Ureter (tissue), 1 donor: Measurements from ENCODE around the gene CUL2. TPM values are rescaled to one million over a fixed set of nuclear protein-coding genes. Genes with fewer than 3 reads are reported as not detected.
"Not testable (repeated sequence)": the region's sequence is repeated elsewhere in the genome, so short reads cannot be mapped to it uniquely, and the experiment has no call there.

Experiments used
- DNase-seq: peaks from one replicate; pipeline ENCODE4 v3.0.0-alpha.2; 2020; ENCODE audit warnings: low spot score
- total RNA-seq: library from RNA; stranded (reverse); gene quantifications from one replicate; pipeline ENCODE4 v1.2.4, GENCODE V29; 2023
- donor health status: DM: yes; HTN: yes; CAD: no.

Gene CUL2
- 35.8 TPM for total RNA-seq

- DNase-seq = peak; percentile 94
Measured at GRCh38 chr10:35090162-35090954, at the start of gene CUL2. CUL2 (minus strand) TSS chr10:35090341; CDS start chr10:35071317, 19,024 bp downstream.

GRCh38 chr10:35136263-35136815 is 46.2 kb upstream of the CUL2 start:
- DNase-seq = no peak

- DNase-seq = no peak
Measured at GRCh38 chr10:35135861-35136260, 45.7 kb upstream of the CUL2 start.

GRCh38 chr10:35133586-35133985 is 43.4 kb upstream of the CUL2 start:
- no peak for DNase-seq

GRCh38 chr10:35132727-35133126 is 42.6 kb upstream of the CUL2 start:
- DNase-seq = no peak

- DNase-seq = no peak
Measured at GRCh38 chr10:35130663-35131062, 40.5 kb upstream of the CUL2 start.

- no peak for DNase-seq
Measured at GRCh38 chr10:35129185-35129674, 39.1 kb upstream of the CUL2 start.

GRCh38 chr10:35127289-35127891 is 37.2 kb upstream of the CUL2 start:
- peak; percentile 68 for DNase-seq

GRCh38 chr10:35126530-35127288 is 36.6 kb upstream of the CUL2 start, which contains the start of gene CREM:
CREM (plus strand) TSS chr10:35126846; CDS start chr10:35137836, 10,990 bp downstream.
- peak; percentile 99 for DNase-seq

- DNase-seq = no peak
Measured at GRCh38 chr10:35126062-35126529, 36.0 kb upstream of the CUL2 start.

- DNase-seq = no peak
Measured at GRCh38 chr10:35124540-35124939, 34.4 kb upstream of the CUL2 start.

- DNase-seq = no peak
Measured at GRCh38 chr10:35119378-35119777, 29.2 kb upstream of the CUL2 start.

- no peak for DNase-seq
Measured at GRCh38 chr10:35112571-35112970, 22.4 kb upstream of the CUL2 start.

- DNase-seq = no peak
Measured at GRCh38 chr10:35103882-35104281, 13.7 kb upstream of the CUL2 start.

GRCh38 chr10:35097510-35097909 is 7.4 kb upstream of the CUL2 start:
- DNase-seq = no peak

- no peak for DNase-seq
Measured at GRCh38 chr10:35096312-35096711, 6.2 kb upstream of the CUL2 start.

GRCh38 chr10:35092851-35093250 is 2.7 kb upstream of the CUL2 start:
- no peak for DNase-seq

- no peak for DNase-seq
Measured at GRCh38 chr10:35091994-35092790, 2.1 kb upstream of the CUL2 start.

GRCh38 chr10:35089611-35090161 is 455 bp downstream of the CUL2 start:
- DNase-seq = peak; percentile 42

GRCh38 chr10:35083242-35083641 is 6.9 kb downstream of the CUL2 start:
- no peak for DNase-seq

GRCh38 chr10:35080261-35080660 is 9.9 kb downstream of the CUL2 start:
- DNase-seq = not testable (repeated sequence)
